Measurements from ENCODE around the gene PCYT1A.

Gene PCYT1A

DNA sequence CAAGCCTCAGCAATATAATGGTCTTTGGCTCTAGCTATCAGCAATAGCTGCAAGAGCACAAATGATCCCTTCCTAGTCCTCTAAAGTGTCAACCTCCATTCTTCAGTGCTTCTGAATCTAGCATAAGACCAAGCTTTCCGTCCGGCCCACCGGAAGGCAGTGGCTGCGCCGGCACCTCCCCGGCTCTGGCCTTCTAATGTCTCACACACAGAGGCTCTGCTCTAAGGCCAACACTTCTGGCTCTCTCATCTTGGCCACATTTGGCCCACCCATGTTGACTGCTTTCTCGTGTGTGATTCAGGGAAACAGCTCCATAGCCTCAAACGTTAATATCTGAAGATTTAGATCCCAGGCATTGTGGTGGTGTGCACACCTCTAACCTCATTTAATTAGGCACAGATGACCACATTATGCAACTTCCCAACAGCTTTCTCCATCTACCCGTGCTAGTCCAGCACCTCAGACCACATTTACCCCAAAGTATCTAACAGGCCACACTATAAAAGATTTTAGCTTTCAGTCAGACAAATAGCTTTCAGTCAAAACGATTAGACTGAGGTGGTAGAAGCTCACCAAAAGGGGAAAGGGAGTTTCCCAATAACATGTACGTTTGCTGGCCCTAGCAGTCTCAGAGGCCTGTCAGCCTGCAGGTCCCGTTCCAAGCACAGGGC, 51.9 kb downstream of the PCYT1A start:
- DNase-seq: no peak

DNA sequence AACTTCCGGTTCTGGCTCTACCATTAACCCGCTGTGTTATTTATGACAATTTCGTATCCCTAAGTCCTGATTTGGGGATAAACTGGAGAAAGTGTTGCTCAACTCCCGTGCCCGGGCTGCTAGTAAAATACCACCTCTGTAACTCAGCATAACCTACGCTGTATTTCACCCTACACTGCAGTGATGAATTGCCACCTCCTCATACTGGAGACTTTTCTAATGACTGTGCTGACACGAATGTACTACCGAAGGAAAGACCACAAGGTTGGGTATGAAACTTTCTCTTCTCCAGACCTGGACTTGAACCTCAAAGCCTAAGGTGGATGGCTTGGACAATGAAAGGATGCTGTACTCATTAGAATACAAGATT, 54.7 kb downstream of the PCYT1A start:
- DNase-seq: no peak

GRCh38 chr3:196232154-196232881, 55.2 kb downstream of the PCYT1A start:
- no peak for DNase-seq

- DNase-seq: no peak
These were observed 59.7 kb downstream of the PCYT1A start for GRCh38 chr3:196227629-196228493.

DNA sequence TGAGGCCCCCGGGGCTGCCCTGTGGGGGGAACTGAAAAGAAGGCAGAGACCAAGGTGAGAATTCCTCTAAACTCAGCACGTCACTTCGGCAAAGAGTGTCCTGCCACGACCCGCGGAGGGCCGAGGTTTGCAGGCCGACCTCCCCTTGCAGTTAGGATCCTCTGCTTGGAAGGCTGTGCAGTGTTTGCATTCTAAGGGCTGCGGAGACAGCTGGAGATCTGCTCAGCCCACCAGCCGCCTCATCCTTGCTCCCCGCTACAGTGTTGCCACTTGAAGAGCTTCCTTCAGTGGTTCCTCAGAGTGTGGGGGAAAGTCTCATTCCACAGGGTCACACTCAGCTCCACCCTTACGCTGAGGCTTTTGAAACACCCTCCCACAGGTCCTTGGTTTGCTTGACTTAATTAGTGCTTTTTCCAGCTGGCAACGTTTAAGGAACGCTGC, 60.4 kb downstream of the PCYT1A start:
- DNase-seq: no peak

DNA sequence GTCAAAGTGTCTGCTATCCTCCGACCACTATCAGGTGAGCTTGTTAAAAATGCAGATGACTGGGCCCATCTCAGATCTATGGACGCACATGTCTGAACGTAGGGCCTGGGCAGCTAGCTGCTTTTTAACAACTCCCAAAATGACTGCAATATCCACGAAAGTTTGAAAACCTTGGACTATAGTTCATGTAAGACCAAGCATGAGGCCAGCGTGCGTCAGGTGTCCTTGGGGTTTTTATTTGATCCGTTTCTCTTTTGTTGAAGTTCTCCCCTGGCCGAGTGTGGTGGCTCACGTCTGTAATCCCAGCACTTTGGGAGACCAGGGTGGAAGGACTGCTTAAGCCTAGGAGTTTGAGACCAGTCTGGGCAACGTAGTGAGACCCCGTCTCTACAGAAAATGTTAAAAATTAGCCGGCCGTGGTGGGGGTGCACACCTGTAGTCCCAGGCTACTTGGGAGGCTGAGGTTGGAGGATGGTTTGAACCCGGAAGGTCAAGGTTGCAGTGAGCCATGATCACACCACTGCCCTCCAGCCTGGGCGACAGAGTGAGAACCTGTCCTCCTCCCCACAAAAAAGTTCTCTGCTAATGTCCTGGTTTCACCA, 61.7 kb downstream of the PCYT1A start:
- no peak for DNase-seq

DNA sequence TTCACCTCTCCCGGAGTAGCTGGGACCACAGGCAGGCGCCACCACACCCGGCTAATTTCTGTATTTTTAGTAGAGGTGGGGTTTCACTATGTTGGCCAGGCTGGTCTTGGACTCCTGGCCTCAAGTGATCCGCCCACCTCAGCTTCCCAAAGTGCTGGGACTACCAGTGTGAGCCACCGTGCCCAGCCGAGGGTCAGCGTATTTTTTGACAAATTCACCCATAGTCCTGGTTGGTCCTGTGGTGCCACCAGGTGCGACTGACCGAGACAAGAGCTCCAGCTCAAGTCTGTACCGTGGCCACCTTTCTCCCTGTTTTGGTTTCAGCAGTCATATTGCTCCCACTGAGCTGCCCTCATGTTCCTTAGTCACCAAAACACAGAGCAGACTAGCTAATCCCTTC, 62.4 kb downstream of the PCYT1A start:
- DNase-seq: no peak

- no peak for DNase-seq
These were observed 64.5 kb downstream of the PCYT1A start for GRCh38 chr3:196222876-196223595.

- no peak for DNase-seq
These were observed 66.5 kb downstream of the PCYT1A start for GRCh38 chr3:196220991-196221390.

DNA sequence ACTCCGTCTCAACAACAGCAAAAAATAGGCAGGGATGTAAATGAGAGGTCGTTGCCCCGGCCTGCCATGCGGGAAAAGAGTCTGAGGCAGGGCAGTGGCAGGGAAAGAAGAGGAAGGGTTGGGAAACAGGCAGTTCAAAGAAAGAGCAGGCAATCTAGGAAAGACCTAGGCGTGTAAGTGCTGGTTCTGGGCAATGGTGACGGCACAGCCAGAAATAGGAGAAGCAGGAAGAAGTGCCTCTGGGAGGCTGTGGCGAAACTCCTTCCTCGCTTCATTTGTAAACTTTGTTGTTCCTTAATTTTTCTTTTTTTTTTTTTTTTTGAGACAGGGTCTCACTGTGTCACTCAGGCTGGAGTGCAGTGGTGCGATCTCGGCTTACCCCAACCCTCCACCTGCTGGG, 66.9 kb downstream of the PCYT1A start:
- no peak for DNase-seq

DNA sequence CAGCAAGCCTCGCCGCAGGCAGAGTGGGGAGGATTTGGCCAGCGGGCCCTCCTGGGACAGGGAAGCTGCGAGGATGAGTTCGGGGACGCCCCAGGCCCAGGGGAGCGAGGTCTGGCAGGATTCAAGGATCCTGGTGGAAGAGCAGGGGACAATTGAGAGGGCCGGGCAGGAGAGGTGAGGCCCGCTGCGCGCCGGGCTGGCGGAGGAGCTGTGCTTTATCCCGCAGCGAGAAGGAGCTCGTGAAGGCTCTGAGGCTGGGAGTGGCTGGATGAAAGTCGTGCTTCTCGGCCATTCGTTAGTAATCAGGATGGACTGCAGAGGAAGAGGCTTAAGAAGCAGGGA, 67.6 kb downstream of the PCYT1A start:
- no peak for DNase-seq

DNA sequence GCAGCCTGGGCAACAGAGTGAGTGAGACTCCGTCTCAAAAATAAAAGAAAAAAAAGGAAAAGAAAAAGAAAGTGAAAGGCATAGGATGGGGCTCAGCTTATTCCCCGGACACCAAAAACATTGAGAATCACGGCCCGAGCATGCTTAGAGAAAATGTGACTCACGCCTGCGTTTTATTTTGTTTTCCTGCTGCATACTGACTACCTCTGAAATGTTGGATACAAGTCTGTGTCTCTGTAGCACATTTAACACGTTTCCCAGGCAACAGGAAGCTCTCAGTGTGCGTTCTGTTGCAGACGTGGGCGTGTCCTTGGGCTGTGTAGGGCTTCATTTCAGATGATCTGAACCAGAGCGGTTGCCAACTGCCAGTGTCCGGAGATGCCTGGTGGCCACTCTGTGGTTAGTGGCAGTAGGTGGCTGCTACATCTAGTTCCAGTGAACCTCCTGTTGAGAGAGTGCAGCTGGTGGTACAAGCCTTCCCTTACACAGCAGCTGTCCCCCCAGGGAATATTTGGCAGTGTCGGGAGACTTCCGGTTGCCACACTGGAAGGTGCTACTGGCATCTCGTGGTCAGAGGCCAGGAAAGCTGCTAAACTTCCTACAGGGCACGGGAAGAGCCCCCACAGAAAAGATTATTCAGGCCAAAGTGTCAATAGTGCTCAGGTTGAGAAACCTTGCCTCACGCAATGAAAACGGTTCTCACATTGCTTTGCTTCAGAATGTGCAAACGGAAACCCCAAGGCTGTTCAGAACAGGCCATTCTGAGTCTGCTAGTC, 68.1 kb downstream of the PCYT1A start:
- peak; percentile 67 for DNase-seq

DNA sequence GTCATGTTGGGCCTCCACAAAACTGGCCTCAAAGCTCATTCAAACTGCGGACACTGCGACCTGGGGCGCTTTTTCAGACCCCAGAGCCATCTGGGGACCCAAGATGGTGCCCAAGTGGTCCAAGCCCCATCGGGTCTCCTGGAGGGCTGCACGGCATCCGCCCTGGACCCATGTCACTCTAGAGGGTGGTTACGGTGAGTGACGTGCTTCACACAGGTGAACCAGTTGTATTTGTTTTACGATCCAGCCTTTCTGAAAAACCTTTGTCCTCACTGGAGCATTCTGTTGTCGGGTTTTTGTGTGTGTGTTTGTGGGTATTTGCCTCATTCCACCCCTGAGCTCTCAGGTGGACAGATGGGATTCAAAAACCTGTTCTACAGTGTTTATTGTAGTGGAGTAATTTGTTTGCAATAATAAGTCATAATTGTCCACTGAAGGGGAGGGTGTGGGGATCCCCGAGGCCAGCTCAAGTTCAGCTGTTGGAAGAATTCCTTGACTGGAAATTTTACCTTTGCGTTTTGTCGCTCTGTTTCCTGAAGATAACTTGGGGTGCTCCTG, 69.3 kb downstream of the PCYT1A start:
- DNase-seq: no peak

- DNase-seq: no peak
These were observed 70.0 kb downstream of the PCYT1A start for GRCh38 chr3:196217307-196218154.

DNA sequence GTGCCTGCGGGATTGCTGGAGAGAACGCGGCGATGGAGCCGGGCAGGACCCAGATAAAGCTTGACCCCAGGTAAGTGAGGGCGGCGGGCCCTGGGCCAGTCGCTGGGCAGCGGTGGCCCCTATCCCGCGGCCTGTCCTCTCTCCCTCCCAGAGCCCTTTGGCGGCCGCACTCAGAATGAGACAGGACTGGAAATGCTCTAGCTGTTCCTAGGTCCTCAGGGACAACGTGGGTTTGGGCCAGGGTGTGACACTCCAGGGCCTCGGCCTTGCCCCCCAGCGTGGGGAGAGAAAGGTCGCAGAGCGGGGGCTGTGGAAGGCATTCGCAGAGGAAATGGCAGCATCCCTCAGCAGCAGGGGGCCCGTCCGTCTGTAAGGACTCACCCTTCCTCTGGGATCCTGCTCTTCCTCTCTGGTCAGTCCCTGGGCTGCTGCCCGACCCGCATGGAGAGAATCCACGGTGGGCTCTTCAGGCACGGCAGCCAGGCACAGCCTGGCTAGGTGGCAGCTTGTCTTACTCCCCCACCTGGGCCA, 70.8 kb downstream of the PCYT1A start:
- no peak for DNase-seq

GRCh38 chr3:196216089-196216564, 71.4 kb downstream of the PCYT1A start, which contains the start of gene SLC51A:
Gene SLC51A (plus strand): TSS chr3:196216534. CDS start chr3:196216713, 179 bp downstream.
- DNase-seq: no peak

- DNase-seq: no peak
These were observed 72.0 kb downstream of the PCYT1A start for GRCh38 chr3:196215493-196216020.

GRCh38 chr3:196214783-196215441, 72.6 kb downstream of the PCYT1A start:
- DNase-seq: no peak
